Measurements from ENCODE around the gene NPHP3. TPM values are rescaled to one million over a fixed set of nuclear protein-coding genes. Genes with fewer than 3 reads are reported as not detected.
A peak's percentile ranks its signal among the peaks of the same experiment; 100 is the strongest.
"Not testable (repeated sequence)": the region's sequence is repeated elsewhere in the genome, so short reads cannot be mapped to it uniquely, and the experiment has no call there.

NPHP3 gene, protein sequence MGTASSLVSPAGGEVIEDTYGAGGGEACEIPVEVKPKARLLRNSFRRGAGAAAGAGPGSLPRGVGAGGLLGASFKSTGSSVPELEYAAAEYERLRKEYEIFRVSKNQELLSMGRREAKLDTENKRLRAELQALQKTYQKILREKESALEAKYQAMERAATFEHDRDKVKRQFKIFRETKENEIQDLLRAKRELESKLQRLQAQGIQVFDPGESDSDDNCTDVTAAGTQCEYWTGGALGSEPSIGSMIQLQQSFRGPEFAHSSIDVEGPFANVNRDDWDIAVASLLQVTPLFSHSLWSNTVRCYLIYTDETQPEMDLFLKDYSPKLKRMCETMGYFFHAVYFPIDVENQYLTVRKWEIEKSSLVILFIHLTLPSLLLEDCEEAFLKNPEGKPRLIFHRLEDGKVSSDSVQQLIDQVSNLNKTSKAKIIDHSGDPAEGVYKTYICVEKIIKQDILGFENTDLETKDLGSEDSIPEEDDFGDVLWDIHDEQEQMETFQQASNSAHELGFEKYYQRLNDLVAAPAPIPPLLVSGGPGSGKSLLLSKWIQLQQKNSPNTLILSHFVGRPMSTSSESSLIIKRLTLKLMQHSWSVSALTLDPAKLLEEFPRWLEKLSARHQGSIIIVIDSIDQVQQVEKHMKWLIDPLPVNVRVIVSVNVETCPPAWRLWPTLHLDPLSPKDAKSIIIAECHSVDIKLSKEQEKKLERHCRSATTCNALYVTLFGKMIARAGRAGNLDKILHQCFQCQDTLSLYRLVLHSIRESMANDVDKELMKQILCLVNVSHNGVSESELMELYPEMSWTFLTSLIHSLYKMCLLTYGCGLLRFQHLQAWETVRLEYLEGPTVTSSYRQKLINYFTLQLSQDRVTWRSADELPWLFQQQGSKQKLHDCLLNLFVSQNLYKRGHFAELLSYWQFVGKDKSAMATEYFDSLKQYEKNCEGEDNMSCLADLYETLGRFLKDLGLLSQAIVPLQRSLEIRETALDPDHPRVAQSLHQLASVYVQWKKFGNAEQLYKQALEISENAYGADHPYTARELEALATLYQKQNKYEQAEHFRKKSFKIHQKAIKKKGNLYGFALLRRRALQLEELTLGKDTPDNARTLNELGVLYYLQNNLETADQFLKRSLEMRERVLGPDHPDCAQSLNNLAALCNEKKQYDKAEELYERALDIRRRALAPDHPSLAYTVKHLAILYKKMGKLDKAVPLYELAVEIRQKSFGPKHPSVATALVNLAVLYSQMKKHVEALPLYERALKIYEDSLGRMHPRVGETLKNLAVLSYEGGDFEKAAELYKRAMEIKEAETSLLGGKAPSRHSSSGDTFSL (N-terminal part only)
- total RNA-seq (2014; rRNA removed; shearing (Covaris generic)): 26.3 and 29.3 TPM in 2 replicates

DNA sequence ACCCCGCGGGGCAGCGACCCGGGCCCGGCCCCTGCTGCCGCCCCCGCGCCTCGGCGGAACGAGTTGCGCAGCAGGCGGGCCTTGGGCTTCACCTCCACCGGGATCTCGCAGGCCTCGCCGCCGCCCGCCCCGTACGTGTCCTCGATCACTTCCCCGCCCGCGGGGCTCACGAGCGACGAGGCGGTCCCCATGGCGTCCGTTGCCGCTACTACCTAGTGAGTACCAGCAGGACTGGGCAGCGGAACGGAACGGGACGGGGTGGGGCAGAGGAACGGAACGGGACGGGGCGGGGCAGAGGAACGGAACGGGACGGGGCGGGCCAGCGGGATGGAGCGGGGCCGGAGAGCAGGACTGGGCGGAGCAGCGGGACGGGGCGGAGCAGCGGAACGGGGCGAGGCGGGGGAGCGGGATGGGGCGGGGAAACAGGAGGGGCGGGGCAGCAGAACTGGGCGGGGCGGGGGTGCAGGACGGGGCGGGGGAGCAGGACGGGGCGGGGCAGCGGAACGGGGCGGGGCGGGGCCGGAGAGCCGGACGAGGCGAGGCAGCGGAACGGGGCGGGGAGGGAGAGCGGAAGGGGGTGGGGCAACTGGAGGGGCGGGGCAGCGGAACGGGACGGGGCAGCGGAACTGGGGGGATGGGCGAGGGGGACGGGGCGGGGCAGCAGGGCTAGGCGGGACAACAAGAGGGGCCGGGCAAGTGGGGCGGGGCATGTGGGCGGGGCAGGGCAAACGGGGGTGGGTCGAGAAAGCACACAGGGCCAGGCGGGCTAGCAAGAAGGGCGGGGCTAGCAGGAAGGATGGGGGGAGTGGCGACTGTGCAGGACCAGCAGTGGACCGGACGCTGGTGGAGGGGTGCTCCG is at the start of gene NPHP3:
Gene NPHP3, minus strand, starts transcription at position 245 of the 859 bp plus-strand sequence. Its CDS starts 54 bp downstream, at position 191.
- DNase-seq (ENCODE audit: low spot score): peak; percentile 97
- in situ Hi-C loops (cut with HindIII; ENCODE audit: low sequenced_read_pairs): no loop called here

DNA sequence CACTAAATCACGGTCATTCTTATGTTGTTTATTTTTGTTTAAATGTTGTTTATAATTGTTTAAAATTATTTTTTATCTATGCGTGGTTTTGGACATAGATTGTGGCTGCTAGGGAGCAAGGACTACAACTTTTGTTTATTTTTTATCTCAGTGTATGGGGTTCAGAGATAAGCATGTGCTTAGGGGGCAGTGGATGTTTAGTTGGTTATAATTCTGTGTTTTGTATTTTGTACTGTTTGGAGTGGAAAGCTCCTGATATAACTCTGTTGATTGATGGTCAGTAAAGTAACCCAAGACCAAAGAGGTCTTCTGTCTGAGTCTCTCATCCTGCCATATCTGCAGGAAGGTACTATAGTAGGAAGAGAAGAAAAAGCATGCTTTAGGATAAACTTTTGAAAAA is 36.5 kb upstream of the NPHP3 start:
- in situ Hi-C loops (cut with HindIII; ENCODE audit: low sequenced_read_pairs): no loop called here
- no peak for DNase-seq (ENCODE audit: low spot score)

DNA sequence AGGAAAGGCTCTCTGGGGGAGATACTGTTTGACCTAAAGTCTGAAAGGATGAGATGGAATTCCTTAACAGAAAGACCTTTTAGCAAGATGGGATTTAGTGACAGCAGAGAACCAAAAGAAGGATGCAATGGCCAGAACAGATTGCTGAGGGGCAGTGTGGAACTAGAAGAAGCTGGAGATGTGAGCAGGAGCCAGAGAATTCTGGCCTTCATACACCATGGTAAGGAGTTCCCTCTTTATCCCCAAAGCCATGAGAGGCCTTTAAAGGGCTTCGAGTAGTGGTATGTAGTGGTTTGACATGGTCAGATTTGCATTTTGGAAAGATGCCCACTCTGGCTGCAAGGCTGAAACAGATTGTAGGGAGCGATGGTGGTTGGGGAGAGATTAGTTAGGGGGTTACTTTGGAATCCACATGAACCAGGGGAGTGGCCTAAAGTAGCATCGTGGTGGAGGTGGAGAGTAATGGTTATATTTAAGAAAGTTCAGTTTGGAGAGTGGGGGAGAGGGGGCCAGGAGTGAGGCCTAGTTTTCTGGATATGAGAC is 34.0 kb upstream of the NPHP3 start:
- in situ Hi-C loops (cut with HindIII; ENCODE audit: low sequenced_read_pairs): no loop called here
- no peak for DNase-seq (ENCODE audit: low spot score)

DNA sequence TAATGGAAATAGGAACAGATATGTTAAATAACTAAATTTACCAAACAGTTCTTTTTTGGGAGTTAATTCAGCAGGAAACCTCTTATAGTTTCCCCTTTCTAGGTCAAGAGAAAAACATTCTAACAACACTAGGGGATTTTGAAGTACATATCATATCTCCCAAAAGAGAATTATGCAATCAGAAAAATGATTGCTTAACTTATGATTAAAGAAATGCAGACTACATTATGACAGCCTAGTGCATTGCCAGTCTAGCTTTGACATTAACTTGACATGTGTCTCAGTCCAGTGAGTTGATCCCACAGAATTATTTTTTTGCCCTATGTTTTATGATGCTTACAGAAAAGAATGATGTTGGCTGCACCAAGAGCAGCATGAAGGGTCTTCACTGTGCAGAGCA is 31.7 kb upstream of the NPHP3 start:
- in situ Hi-C loops (cut with HindIII; ENCODE audit: low sequenced_read_pairs): no loop called here
- DNase-seq (ENCODE audit: low spot score): no peak

DNA sequence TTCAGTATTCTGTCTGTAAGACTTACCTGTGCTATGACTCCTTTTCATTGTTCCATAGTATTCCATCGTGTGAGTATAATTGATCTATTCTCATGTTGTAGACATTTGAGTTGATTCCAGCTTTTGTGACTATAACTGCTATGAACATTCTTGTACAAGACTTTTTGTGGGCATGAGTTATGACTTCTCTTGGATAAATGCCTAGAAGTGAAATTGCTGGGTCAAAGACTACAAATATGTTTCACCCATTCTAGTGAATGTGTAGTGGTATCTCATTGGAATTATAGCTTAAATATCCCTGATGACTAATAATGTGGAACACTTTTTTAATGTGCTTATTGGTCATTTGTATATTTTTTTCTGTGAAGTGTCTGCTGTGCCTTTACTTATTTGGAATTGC is 27.6 kb upstream of the NPHP3 start:
- DNase-seq (ENCODE audit: low spot score): no peak
- in situ Hi-C loops (cut with HindIII; ENCODE audit: low sequenced_read_pairs): no loop called here

DNA sequence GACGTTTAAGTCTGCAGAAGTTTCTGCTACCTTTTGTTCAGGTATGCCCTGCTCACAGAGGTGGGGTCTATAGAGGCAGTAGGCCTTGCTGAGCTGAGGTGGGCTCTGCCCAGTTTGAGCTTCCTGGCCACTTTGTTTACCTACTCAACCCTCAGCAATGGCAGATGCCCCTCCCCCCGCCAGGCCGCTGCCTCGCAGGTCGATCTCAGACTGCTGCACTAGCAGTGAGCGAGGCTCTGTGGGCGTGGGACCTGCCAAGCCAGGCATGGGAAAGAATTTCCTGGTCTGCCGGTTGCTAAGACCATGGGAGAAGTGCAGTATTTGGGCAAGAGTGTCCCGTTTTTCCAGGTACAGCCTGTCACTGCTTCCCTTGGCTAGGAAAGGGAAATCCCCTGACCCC is 24.5 kb upstream of the NPHP3 start:
- DNase-seq (ENCODE audit: low spot score); in situ Hi-C loops (cut with HindIII; ENCODE audit: low sequenced_read_pairs): not testable (repeated sequence)

DNA sequence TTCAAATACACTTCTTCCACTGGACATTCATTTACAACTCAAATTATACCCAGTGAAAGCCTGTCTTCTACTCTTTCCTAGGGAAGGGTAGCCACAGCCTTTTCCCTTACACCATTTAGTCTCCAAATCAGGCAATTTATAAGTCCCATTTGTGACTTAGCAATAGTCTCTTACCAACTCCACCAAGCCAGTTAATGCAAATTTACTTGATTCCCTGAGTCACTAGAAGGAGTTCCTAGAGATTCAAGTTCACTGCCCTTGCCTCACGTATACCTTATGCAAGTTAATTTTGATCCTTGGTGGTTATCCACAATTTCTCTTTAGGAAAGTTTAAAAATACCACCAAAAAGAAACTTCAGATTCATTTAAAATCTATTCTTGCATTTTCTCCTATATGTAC is 16.1 kb upstream of the NPHP3 start:
- DNase-seq (ENCODE audit: low spot score): no peak
- in situ Hi-C loops (cut with HindIII; ENCODE audit: low sequenced_read_pairs): no loop called here

DNA sequence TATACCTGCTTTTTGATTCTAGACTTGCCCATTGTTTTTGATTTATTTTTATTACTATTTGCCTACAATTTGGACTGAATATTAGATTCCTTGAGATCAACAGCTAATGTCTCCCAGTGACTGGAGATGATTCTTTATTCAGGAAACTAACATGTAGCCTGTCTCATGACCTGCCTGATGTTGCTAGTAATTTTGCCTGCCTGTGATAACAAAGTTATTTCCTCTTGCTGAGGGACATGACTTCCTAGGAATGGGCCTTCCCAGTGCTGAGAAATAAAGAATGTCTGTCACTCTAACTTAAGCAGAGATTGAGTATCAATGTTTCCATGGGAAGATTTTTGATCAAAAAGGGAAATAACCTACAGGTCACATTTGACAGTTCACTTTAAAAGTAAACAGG is 13.4 kb upstream of the NPHP3 start:
- in situ Hi-C loops (cut with HindIII; ENCODE audit: low sequenced_read_pairs): no loop called here
- DNase-seq (ENCODE audit: low spot score): no peak

DNA sequence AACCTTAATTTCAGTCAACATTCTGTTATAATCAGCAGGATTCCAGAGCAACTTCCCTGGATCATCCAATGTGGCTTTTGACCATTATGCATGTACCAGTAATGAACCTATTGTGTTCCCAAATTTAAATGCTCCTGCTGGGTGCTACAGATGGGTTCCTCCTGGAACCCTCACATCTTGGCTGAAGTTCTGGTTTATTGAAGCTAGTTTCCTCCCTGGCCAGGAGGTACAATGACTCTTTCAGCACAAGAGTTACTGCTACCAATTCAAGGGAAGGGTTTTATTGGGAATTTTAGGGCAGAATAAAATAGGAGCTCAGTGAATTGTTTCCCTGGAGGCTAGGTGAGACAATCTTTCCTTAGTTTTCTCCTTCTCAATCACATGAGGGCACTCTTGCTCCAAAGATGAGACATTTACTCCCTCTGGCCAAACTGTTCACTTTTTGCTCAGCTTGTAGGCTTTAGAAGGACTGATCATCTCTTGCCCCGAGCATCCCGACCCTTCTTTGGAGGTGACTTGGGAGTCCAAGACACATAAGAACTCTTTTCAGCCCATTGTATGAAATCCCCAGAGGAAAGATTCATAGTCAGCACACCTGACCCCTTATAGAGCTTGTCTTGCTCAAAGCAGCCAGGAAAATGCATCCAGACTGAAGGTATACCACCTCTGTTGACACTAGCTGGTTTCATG is 8.8 kb upstream of the NPHP3 start:
- in situ Hi-C loops (cut with HindIII; ENCODE audit: low sequenced_read_pairs): no loop called here
- DNase-seq (ENCODE audit: low spot score): peak; percentile 69

DNA sequence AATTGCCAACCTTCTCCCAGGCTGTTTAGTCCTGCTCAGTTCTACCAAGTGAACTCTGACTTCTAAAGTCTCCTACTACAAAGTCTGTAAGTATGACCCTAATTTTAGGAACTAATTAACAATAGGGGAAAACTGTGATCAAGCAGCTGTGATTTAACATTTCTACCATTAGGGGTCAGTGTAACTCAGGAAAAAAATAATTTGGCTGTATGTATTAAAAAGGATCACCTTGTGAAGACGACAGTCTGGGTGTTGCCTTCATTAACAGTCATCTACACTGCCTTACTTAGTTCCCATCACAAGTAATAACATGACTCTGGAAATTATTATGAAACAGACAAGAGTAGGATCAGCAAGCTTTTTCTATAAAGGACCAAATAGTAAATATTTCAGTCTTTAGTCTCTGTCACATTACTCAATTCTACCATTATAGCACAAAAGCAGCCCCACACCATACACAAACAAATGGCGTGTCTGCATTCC is 4.2 kb upstream of the NPHP3 start:
- in situ Hi-C loops (cut with HindIII; ENCODE audit: low sequenced_read_pairs): no loop called here
- peak; percentile 77 for DNase-seq (ENCODE audit: low spot score)

DNA sequence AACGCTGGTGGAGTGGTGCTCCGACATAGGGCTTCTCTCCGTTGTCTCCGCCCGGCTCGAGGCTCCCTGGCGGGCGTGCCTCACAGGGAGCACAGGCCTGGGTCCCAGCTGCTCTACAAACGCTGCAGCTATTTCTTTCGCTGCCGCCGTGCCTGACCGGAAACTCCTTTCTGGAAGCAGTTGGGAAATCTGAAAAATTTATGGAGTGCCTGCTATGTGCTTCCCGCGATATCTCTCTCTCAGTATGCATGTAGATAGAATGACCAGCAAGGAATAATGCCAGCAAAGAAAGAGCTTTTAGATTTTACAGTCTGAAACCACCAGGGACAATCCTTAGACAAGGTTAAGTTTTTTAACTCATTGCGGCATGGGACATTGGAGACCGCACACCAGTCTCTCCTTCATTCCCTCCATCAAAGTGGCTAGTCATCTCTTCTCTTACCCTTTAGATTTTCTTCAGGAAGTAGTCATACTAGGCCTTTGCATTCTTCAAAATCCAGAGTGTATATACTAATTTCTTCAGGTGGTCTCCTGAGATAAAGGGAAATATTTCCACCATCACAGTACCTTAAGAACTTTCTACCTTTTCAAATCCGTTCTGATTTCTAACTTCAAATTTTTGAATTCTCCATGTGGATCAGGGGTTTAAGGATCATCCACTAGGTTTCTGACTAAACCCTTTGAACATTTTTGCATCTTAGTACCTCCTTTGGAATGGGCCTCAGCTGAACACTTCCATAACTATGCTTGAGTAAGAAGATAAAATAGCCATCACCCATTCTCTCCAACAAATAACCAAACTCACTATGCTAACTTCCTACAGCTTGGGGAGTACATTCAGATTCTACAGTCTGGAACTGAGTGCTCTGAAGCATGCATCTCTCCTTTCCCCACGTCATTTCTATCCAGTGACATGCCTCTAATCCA is 1.1 kb upstream of the NPHP3 start:
- DNase-seq (ENCODE audit: low spot score): no peak
- in situ Hi-C loops (cut with HindIII; ENCODE audit: low sequenced_read_pairs): no loop called here

DNA sequence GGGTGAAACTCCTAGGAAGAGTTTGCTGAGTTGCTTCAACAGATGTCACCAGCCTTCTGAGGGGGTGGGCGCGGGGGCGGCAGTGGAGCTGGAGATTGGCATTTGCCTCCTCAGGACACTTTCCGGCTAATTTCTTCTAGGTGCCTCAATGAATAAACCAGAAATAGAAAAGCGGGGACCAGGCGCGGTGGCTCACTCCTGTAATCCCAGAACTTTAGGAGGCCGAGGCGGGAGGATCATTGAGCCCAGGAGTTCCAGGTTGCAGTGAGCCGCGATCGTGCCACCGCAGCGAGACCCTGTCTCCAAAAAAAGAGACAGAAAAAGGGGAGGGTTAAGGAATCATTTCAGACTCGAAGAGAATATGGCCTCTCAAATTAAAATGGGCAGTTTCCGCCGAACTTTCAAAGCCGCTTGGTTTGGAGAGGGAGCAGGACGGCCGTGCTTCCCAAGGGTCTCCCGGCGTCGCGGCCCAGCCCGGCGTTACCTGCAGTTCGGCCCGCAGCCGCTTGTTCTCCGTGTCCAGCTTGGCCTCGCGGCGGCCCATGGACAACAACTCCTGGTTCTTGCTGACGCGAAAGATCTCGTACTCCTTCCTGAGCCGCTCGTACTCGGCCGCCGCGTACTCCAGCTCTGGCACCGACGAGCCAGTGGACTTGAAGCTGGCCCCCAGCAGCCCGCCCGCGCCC is 587 bp downstream of the NPHP3 start:
- in situ Hi-C loops (cut with HindIII; ENCODE audit: low sequenced_read_pairs): no loop called here
- DNase-seq (ENCODE audit: low spot score): peak; percentile 66

DNA sequence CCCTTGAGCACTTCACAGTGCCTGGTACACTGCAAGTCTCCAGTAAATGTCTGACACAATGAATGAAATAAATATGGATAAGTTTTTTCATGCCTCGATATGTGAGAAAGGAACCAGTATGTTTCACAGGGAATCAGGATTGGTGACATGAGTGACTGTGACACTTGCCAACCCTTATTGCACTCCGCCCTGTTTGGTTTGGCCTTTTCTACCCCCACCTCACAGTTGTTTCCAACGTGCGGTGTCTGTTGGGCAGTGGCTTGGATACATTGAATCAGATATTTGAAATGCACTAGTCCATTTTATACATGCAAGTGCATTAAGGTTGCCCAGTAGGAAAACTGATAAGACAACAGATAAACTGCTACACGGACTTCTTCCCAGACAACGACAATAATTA is 2.0 kb downstream of the NPHP3 start:
- in situ Hi-C loops (cut with HindIII; ENCODE audit: low sequenced_read_pairs): no loop called here
- DNase-seq (ENCODE audit: low spot score): no peak

DNA sequence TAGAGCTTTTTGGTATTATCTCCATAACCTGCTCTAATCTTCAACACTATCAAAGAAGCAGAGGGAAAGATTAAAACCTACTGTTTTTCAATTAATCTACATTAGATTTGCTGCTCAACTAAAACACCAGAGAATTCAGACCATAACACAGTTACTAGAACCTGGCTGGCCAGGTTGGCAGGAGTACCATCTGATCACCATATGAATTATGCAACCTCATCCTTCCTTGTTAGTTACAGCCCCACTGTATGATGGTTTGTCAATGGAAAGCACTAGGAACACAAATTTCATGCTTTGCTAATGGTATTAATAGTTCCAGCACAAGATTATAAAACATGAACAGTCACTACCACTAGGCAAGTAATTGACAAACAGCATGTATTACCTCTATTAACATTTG is 5.8 kb downstream of the NPHP3 start:
- no peak for DNase-seq (ENCODE audit: low spot score)
- in situ Hi-C loops (cut with HindIII; ENCODE audit: low sequenced_read_pairs): no loop called here

DNA sequence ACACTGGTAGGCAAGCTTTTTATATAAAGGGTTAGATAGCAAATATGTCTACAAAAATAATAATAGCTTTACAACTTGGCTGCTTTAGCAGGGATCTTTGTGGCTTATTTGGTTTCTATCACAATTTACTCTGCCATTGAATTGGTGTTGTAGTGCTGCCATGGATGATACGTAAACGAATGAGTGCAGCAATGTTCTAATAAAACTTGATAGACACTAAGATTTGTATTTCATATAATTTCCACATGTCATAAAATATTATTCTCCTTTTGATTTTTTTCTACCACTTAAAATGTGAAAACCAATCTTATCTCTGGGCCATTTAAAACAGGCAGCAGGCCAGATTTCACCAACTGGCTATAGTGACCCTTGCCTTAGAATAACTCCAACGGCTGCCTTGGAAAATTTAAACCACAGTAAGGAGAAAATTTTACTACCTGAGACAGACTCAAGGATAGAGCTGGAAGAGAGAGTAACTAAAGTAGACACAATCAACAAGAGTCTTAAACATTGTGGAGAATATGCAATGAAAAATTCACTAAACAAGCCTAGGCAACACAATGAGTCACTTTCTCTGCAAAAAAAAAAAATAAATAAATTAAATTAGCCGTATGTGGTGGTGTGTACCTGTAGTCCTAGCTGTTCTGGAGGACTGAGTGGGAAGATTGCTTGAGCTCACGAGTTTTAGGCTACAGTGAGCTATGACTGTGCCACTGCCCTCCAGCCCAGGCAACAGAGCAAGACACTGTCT is 8.1 kb downstream of the NPHP3 start:
- DNase-seq (ENCODE audit: low spot score): no peak
- in situ Hi-C loops (cut with HindIII; ENCODE audit: low sequenced_read_pairs): no loop called here
